Measurements from ENCODE around the gene TSHZ2. TPM values are rescaled to one million over a fixed set of nuclear protein-coding genes. Genes with fewer than 3 reads are reported as not detected.

TSHZ2 gene
- total and polyA plus RNA-seq, 2 of the 4 experiments (the other 2 are of a cell fraction): under 0.01 to 0.02 TPM

- H3K36me3 ChIP-seq (ENCODE audit: control insufficient read depth, insufficient read depth, low read length): no peaks in the 10 kb centered on the region
- no peak overlapping the region for H3K18ac ChIP-seq (ENCODE audit: low read depth, low read length)
- no peak overlapping the region for H3K14ac ChIP-seq (replicated peaks; ENCODE audit: low read depth, low read length)
- ChIA-PET CTCF (interaction anchor here (0.5 kb wide), 1 partner anchor 549 kb away, joined by 3 read pairs; no protein-coding TSS in a partner anchor), POLR2A (ENCODE audit: unreplicated experiment) (interaction anchor here (0.7 kb wide), 1 partner anchor 63 kb away, joined by 3 read pairs; no protein-coding TSS in a partner anchor)
- no peak overlapping the region for H4K8ac ChIP-seq (ENCODE audit: low read depth in 2 of 2, low read length in 2 of 2)
- no TSS peak for BruUV-seq (replicated peaks)
- H4K20me1 ChIP-seq (ENCODE audit: insufficient read depth, low read length): no peaks in the 10 kb centered on the region
- H2BK15ac ChIP-seq (ENCODE audit: low read depth, low read length): no peak overlapping the region
- H3K4me1 ChIP-seq (ENCODE audit: control insufficient read depth, insufficient read depth, low read length): no peaks in the 10 kb centered on the region
- H4K91ac ChIP-seq (ENCODE audit: insufficient read depth, low read depth, low read length): no peak overlapping the region
- no peak overlapping the region for H3K4ac ChIP-seq (ENCODE audit: low read depth, low read length)
- intact Hi-C loops (cut with micrococcal nuclease) (no loop called here), in situ Hi-C loops (cut with MboI; ENCODE audit: low sequenced_read_pairs) (no loop called here), dilution Hi-C loops (cut with HindIII; ENCODE audit: low sequenced_read_pairs, unreplicated experiment) (no loop called here)
- no peak overlapping the region for H2AK9ac ChIP-seq (replicated peaks; ENCODE audit: low read depth, low read length, poor library complexity)
- no peaks in the 10 kb centered on the region for H3K9me1 ChIP-seq (ENCODE audit: insufficient read depth, low read length)
- no peaks in the 10 kb centered on the region; the same call in 1 of the 2 replicates for H3K27me3 ChIP-seq (ENCODE audit: control insufficient read depth, insufficient read depth, low read length)
- no peak overlapping the region for H4K5ac ChIP-seq (ENCODE audit: low read depth, low read length)
- no peaks in the 10 kb centered on the region for H3K9me3 ChIP-seq (ENCODE audit: control insufficient read depth, insufficient read depth, low read length)
- H2AK5ac ChIP-seq (ENCODE audit: low read depth, low read length): no peak overlapping the region
- no peak overlapping the region for H3K27ac ChIP-seq (ENCODE audit: insufficient read depth, low read length)
- WGBS, 2 experiments (ENCODE audit: extremely low coverage in 2 of 2, insufficient read length in 1 of 2): 48% methylated on average over 2 of the region's 5 CpGs; no CpG with 5 or more reads in 1 of the 2 experiments
- H3K4me3 ChIP-seq (ENCODE audit: insufficient read depth, low read depth, low read length): no peak overlapping the region
- H3K4me2 ChIP-seq (ENCODE audit: low read depth, low read length): no peak overlapping the region
- no peak overlapping the region for H2BK5ac ChIP-seq (ENCODE audit: low read depth, low read length, poor library complexity, severe bottlenecking)
- no peak overlapping the region for H2AFZ ChIP-seq (replicated peaks; ENCODE audit: low read length, poor library complexity)
- no peak overlapping the region for H2BK120ac ChIP-seq (ENCODE audit: low read depth, low read length)
- no peak overlapping the region for H3K9ac ChIP-seq (ENCODE audit: low read depth, low read length)
- no peak for ATAC-seq (ENCODE audit: low read depth)
- no peak overlapping the region for H3K23ac ChIP-seq (ENCODE audit: low read depth, low read length)
- H3K56ac ChIP-seq (ENCODE audit: extremely low read depth, insufficient read depth, low read length): no peak overlapping the region
- no peaks in the 10 kb centered on the region for H3K79me1 ChIP-seq (ENCODE audit: low read depth in 1 of 2, low read length in 2 of 2)
- H2BK20ac ChIP-seq (ENCODE audit: low read depth, low read length): no peak overlapping the region
- TF ChIP-seq CHD1 (IDR thresholded peaks at IDR 0.05; ENCODE audit: low read depth, low read length): no peak
- DNase-seq: no peak
Observed at GRCh38 chr20:53395188-53395923, 423.2 kb downstream of the TSHZ2 start.

Measured in IMR-90 (cell line).